Measurements from ENCODE around the gene SNED1. TPM values are rescaled to one million over a fixed set of nuclear protein-coding genes. Genes with fewer than 3 reads are reported as not detected.

The SNED1 gene
- total RNA-seq, 1 donor from 2014 or later = 6.1 TPM

- DNase-seq = no peak
- Histone ChIP-seq H3K9me3 (replicated peaks) (no peaks in the 10 kb centered on the region), H3K4me3 (no peak overlapping the region), H3K27me3 (ENCODE audit: low read depth) (peaks cover 8% of the 10 kb centered on the region), H3K27ac (replicated peaks) (no peak overlapping the region), H3K4me1 (peaks cover 11% of the 10 kb centered on the region), H3K36me3 (peaks cover 25% of the 10 kb centered on the region)
- intact Hi-C loops (cut with micrococcal nuclease) = no loop called here
- TF ChIP-seq CTCF (IDR thresholded peaks at IDR 0.05; ENCODE audit: borderline replicate concordance) = no peak
Observed at GRCh38 chr2:241064802-241065354, 66.5 kb downstream of the SNED1 start.

GRCh38 chr2:241065355-241065803 lies 67.0 kb downstream of the SNED1 start:
- Histone ChIP-seq H3K4me3 (no peak overlapping the region), H3K36me3 (peaks cover 30% of the 10 kb centered on the region), H3K27ac (replicated peaks) (no peak overlapping the region), H3K4me1 (peaks cover 11% of the 10 kb centered on the region), H3K27me3 (ENCODE audit: low read depth) (peaks cover 8% of the 10 kb centered on the region), H3K9me3 (replicated peaks) (no peaks in the 10 kb centered on the region)
- no peak for DNase-seq
- TF ChIP-seq CTCF (IDR thresholded peaks at IDR 0.05; ENCODE audit: borderline replicate concordance) = no peak
- intact Hi-C loops (cut with micrococcal nuclease) = no loop called here

- Histone ChIP-seq H3K27me3 (ENCODE audit: low read depth) (peaks cover 8% of the 10 kb centered on the region), H3K36me3 (peaks cover 39% of the 10 kb centered on the region), H3K9me3 (replicated peaks) (no peaks in the 10 kb centered on the region), H3K4me1 (peaks cover 11% of the 10 kb centered on the region), H3K27ac (replicated peaks) (no peak overlapping the region), H3K4me3 (no peak overlapping the region)
- DNase-seq = no peak
- intact Hi-C loops (cut with micrococcal nuclease) = no loop called here
- no peak for TF ChIP-seq CTCF (IDR thresholded peaks at IDR 0.05; ENCODE audit: borderline replicate concordance)
Observed at GRCh38 chr2:241066171-241066892, 67.9 kb downstream of the SNED1 start.

GRCh38 chr2:241066893-241067341 lies 68.5 kb downstream of the SNED1 start:
- Histone ChIP-seq H3K4me3 (no peak overlapping the region), H3K27me3 (ENCODE audit: low read depth) (peaks cover 8% of the 10 kb centered on the region), H3K9me3 (replicated peaks) (no peaks in the 10 kb centered on the region), H3K4me1 (peaks cover 11% of the 10 kb centered on the region), H3K36me3 (peaks cover 45% of the 10 kb centered on the region), H3K27ac (replicated peaks) (no peak overlapping the region)
- no peak for TF ChIP-seq CTCF (IDR thresholded peaks at IDR 0.05; ENCODE audit: borderline replicate concordance)
- intact Hi-C loops (cut with micrococcal nuclease) = no loop called here
- no peak for DNase-seq

GRCh38 chr2:241067501-241068135 lies 69.2 kb downstream of the SNED1 start:
- Histone ChIP-seq H3K9me3 (replicated peaks) (no peaks in the 10 kb centered on the region), H3K4me3 (no peak overlapping the region), H3K27me3 (ENCODE audit: low read depth) (peaks cover 8% of the 10 kb centered on the region), H3K27ac (replicated peaks) (no peak overlapping the region), H3K4me1 (peaks cover 11% of the 10 kb centered on the region), H3K36me3 (peaks cover 52% of the 10 kb centered on the region)
- intact Hi-C loops (cut with micrococcal nuclease) = no loop called here
- TF ChIP-seq CTCF (IDR thresholded peaks at IDR 0.05; ENCODE audit: borderline replicate concordance) = no peak
- no peak for DNase-seq

All from left ventricle myocardium inferior (tissue), 1 donor.